ENCODE results near the gene MLN. TPM values are rescaled to one million over a fixed set of nuclear protein-coding genes. Genes with fewer than 3 reads are reported as not detected.

MLN gene
- total RNA-seq, 6 experiments from 2014 or later, result not detected

- no peak overlapping the region for H3K27ac ChIP-seq
- 6% methylated on average over 4 of the region's 14 CpGs for WGBS (ENCODE audit: insufficient coverage, low coverage, low lambda C conversion rate, missing lambda C conversion rate)
- no peak overlapping the region for H3K4me3 ChIP-seq
- no peaks in the 10 kb centered on the region for H3K4me1 ChIP-seq
- H3K9me3 ChIP-seq, result no peaks in the 10 kb centered on the region
- no peaks in the 10 kb centered on the region for H3K27me3 ChIP-seq
- no peak for DNase-seq
- no peak for TF ChIP-seq CTCF (IDR thresholded peaks at IDR 0.05)
- no peak for TF ChIP-seq POLR2A (IDR thresholded peaks at IDR 0.05)
- no peaks in the 10 kb centered on the region for H3K36me3 ChIP-seq
- intact Hi-C loops (cut with DNase I), result no loop called here
- ATAC-seq, result no peak
These were observed 8.7 kb downstream of the MLN start for GRCh38 chr6:33794910-33795623.

GRCh38 chr6:33792981-33793380, 10.8 kb downstream of the MLN start:
- Histone ChIP-seq H3K9me3 (no peaks in the 10 kb centered on the region), H3K27ac (no peak overlapping the region), H3K36me3 (no peaks in the 10 kb centered on the region), H3K4me1 (peaks cover 0 to 4% (median 0%) of the 10 kb centered on the region in 4 donors), H3K4me3 (no peak overlapping the region), H3K27me3 (no peaks in the 10 kb centered on the region)
- no peak for ATAC-seq
- intact Hi-C loops (cut with DNase I), result no loop called here
- 44% methylated on average over 7 of the region's 10 CpGs for WGBS (ENCODE audit: insufficient coverage, low coverage, low lambda C conversion rate, missing lambda C conversion rate)
- no peak for TF ChIP-seq POLR2A (IDR thresholded peaks at IDR 0.05)
- TF ChIP-seq CTCF (IDR thresholded peaks at IDR 0.05), result no peak
- no peak for DNase-seq

GRCh38 chr6:33791620-33792019, 12.2 kb downstream of the MLN start:
- TF ChIP-seq CTCF (IDR thresholded peaks at IDR 0.05) (no peak), POLR2A (IDR thresholded peaks at IDR 0.05) (no peak)

GRCh38 chr6:33790910-33791309, 12.9 kb downstream of the MLN start:
- H3K4me1 ChIP-seq, result peaks cover 0 to 23% (median 2%) of the 10 kb centered on the region in 4 donors
- 89% methylated on average over 5 of the region's 5 CpGs for WGBS (ENCODE audit: insufficient coverage, low coverage, low lambda C conversion rate, missing lambda C conversion rate)
- no peaks in the 10 kb centered on the region for H3K36me3 ChIP-seq
- ATAC-seq, result no peak
- H3K27ac ChIP-seq, result no peak overlapping the region
- no peak overlapping the region for H3K4me3 ChIP-seq
- no peaks in the 10 kb centered on the region for H3K27me3 ChIP-seq
- H3K9me3 ChIP-seq, result no peaks in the 10 kb centered on the region
- intact Hi-C loops (cut with DNase I), result no loop called here
- TF ChIP-seq POLR2A (IDR thresholded peaks at IDR 0.05) (no peak), CTCF (IDR thresholded peaks at IDR 0.05) (no peak)
- no peak for DNase-seq

More at GRCh38 chr6:33791620-33792019, 12.2 kb downstream of the MLN start:
- WGBS (ENCODE audit: insufficient coverage, low coverage, low lambda C conversion rate, missing lambda C conversion rate), result 69% methylated on average over 7 of the region's 7 CpGs
- Histone ChIP-seq H3K4me3 (no peak overlapping the region), H3K36me3 (no peaks in the 10 kb centered on the region), H3K27me3 (no peaks in the 10 kb centered on the region), H3K27ac (no peak overlapping the region), H3K9me3 (no peaks in the 10 kb centered on the region), H3K4me1 (peaks cover 0 to 16% (median 2%) of the 10 kb centered on the region in 4 donors)
- ATAC-seq (no peak), DNase-seq (no peak)
- intact Hi-C loops (cut with DNase I), result no loop called here
